Smooth muscle cell (in vitro differentiated cells): ENCODE data around the gene USP37. TPM values are rescaled to one million over a fixed set of nuclear protein-coding genes. Genes with fewer than 3 reads are reported as not detected.
"Not testable (repeated sequence)": the region's sequence is repeated elsewhere in the genome, so short reads cannot be mapped to it uniquely, and the experiment has no call there.

ENCODE experiments used
- DNase-seq: peaks from one replicate; lab custom pipeline; 2025; ENCODE audit not compliant: unreplicated experiment; lab: John Stamatoyannopoulos, UW
- H2AFZ ChIP-seq: fragments of 200-600 bp; sonication (generic); 2 replicates; pipeline ENCODE4 v1.6.0; 2016; ENCODE audit warnings: antibody characterized with exemption, low read depth, mild to moderate bottlenecking
- H3F3A ChIP-seq: fragments of 200-600 bp; sonication (generic); 2 replicates; pipeline ENCODE4 v1.6.0; 2017; ENCODE audit warnings: antibody characterized with exemption, low read depth
- H3K27ac ChIP-seq: fragments of 200-600 bp; sonication (generic); 2 replicates; pipeline ENCODE4 v1.5.1; 2016; ENCODE audit warnings: low read depth, mild to moderate bottlenecking
- H3K27me3 ChIP-seq: fragments of 200-600 bp; sonication (generic); 2 replicates; pipeline ENCODE4 v1.6.1; 2016; ENCODE audit warnings: low read depth, mild to moderate bottlenecking
- H3K36me3 ChIP-seq: fragments of 200-600 bp; sonication (generic); 2 replicates; pipeline ENCODE4 v1.5.1; 2016; ENCODE audit warnings: low read depth
- H3K4me1 ChIP-seq: fragments of 200-600 bp; sonication (generic); 2 replicates; pipeline ENCODE4 v1.5.1; 2016; ENCODE audit warnings: low read depth
- H3K4me2 ChIP-seq: fragments of 200-600 bp; sonication (generic); 2 replicates; pipeline ENCODE4 v1.6.0; 2016; ENCODE audit warnings: mild to moderate bottlenecking
- H3K4me3 ChIP-seq: fragments of 200-600 bp; sonication (generic); 2 replicates; pipeline ENCODE4 v1.5.1; 2016; ENCODE audit warnings: mild to moderate bottlenecking
- H3K79me2 ChIP-seq: fragments of 200-600 bp; sonication (generic); 2 replicates; pipeline ENCODE4 v1.6.0; 2016; ENCODE audit warnings: low read depth, mild to moderate bottlenecking
- H3K9ac ChIP-seq: fragments of 200-600 bp; sonication (generic); 2 replicates; pipeline ENCODE4 v1.6.0; 2016; ENCODE audit warnings: low read depth
- H3K9me3 ChIP-seq: fragments of 200-600 bp; sonication (generic); replicated peaks from 2 replicates; pipeline ENCODE4 v1.5.1; 2016; ENCODE audit warnings: low read depth
- H4K20me1 ChIP-seq: fragments of 200-600 bp; sonication (generic); 2 replicates; pipeline ENCODE4 v1.6.0; 2016; ENCODE audit warnings: low read depth
- CTCF ChIP-seq: fragments of 200-600 bp; sonication (generic); IDR thresholded peaks from 2 replicates; pipeline ENCODE4 v1.5.1; 2017; ENCODE audit warnings: borderline replicate concordance, mild to moderate bottlenecking, antibody characterized with exemption; ENCODE audit not compliant: insufficient read depth, poor library complexity, severe bottlenecking
- WGBS: methylation state at CpG from one replicate; pipeline ENCODE4 v1.1.7; 2016; ENCODE audit warnings: low lambda C conversion rate; 5-methylcytosine and 5-hydroxymethylcytosine counted together
- polyA plus RNA-seq: library from polyadenylated mRNA; unstranded; fragments of >200 nt; fragmentation: Nextera tagmentation; extraction: Ambion mirVana; gene quantifications from 2 replicates; pipeline ENCODE4 v1.2.1, GENCODE V29; 2016
- total RNA-seq: library from RNA; depleted of rRNA; stranded (reverse); fragments of >200 nt; gene quantifications from 2 replicates; pipeline ENCODE4 v1.2.3, GENCODE V29; 2014

USP37 gene
- total and polyA plus RNA-seq, 2 experiments from 2014 or later = 3.6 to 10.8 TPM

DNA sequence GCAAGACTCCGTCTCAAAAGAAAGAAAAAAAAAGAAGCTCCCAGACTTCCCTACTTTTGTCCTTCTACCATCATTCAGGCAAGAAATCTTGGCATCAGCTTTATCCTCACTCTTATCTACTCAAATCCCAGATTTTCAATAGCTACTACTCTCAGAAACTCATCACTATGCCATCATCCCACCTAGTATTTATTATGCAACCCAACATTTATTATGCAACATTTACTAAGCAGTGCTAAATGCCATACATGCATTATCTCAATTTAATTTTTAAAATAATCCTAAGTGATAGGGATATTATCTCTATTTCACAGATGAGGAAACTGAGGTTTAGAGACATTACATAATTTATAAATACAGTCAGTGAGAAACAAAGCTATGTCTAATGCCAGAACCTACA lies 4.1 kb downstream of the USP37 start:
- no peak overlapping the region for H3K9ac ChIP-seq
- peaks cover 18% of the 10 kb centered on the region for H3K36me3 ChIP-seq
- peaks cover 9% of the 10 kb centered on the region for H3K4me1 ChIP-seq
- DNase-seq = no peak
- H2AFZ ChIP-seq = no peak overlapping the region
- H3K79me2 ChIP-seq = peaks cover 65% of the 10 kb centered on the region
- H3F3A ChIP-seq = no peaks in the 10 kb centered on the region
- H3K4me2 ChIP-seq = no peak overlapping the region
- H4K20me1 ChIP-seq = peaks cover 7% of the 10 kb centered on the region
- no peak for TF ChIP-seq CTCF
- H3K27ac ChIP-seq = no peak overlapping the region
- H3K4me3 ChIP-seq = no peak overlapping the region
- WGBS = 100% methylated on average over 1 of the region's 1 CpG
- no peaks in the 10 kb centered on the region for H3K9me3 ChIP-seq
- no peaks in the 10 kb centered on the region for H3K27me3 ChIP-seq

DNA sequence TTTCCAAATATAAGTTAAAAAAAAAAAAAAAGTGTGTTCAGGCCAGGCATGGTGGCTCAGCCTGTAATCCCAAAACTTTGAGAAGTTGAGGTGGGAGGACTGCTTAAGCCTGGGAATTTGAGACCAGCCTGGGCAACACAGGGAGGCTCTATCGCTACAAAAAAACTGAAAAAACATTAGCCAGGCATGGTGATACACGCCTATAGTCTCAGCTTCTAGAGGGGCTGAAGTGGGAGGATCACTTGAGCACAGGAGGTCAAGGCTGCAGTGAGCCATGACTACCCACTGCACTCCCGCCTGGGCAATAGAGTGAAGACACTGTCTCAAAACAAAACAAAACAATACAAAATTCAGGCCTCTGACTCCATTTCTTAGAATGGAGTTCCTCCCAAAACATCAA lies 9.2 kb downstream of the USP37 start:
- WGBS = 100% methylated on average over 3 of the region's 3 CpGs
- Histone ChIP-seq H3F3A (no peaks in the 10 kb centered on the region), H3K9me3 (no peaks in the 10 kb centered on the region), H3K9ac (no peak overlapping the region), H3K4me1 (no peaks in the 10 kb centered on the region), H3K36me3 (peaks cover 24% of the 10 kb centered on the region), H3K27ac (no peak overlapping the region), H4K20me1 (peaks cover 7% of the 10 kb centered on the region), H3K79me2 (peaks cover 21% of the 10 kb centered on the region), H2AFZ (no peak overlapping the region), H3K27me3 (no peaks in the 10 kb centered on the region), H3K4me2 (no peak overlapping the region), H3K4me3 (no peak overlapping the region)
- no peak for DNase-seq
- no peak for TF ChIP-seq CTCF

GRCh38 chr2:218557941-218558340 lies 10.2 kb downstream of the USP37 start:
- Histone ChIP-seq H3K4me3 (no peak overlapping the region), H3K27me3 (no peaks in the 10 kb centered on the region), H3F3A (no peaks in the 10 kb centered on the region), H3K4me2 (no peak overlapping the region), H3K27ac (no peak overlapping the region), H4K20me1 (peaks cover 7% of the 10 kb centered on the region), H3K9ac (no peak overlapping the region), H3K79me2 (peaks cover 12% of the 10 kb centered on the region), H3K9me3 (no peaks in the 10 kb centered on the region), H3K4me1 (no peaks in the 10 kb centered on the region), H3K36me3 (peaks cover 34% of the 10 kb centered on the region), H2AFZ (no peak overlapping the region)
- 98% methylated on average over 2 of the region's 2 CpGs for WGBS
- DNase-seq = no peak
- no peak for TF ChIP-seq CTCF

GRCh38 chr2:218555527-218555926 lies 12.6 kb downstream of the USP37 start:
- TF ChIP-seq CTCF = no peak
- H2AFZ ChIP-seq = no peak overlapping the region
- DNase-seq = no peak
- H3K27ac ChIP-seq = no peak overlapping the region
- no peaks in the 10 kb centered on the region for H3K9me3 ChIP-seq
- no peaks in the 10 kb centered on the region for H3F3A ChIP-seq
- no peaks in the 10 kb centered on the region for H3K27me3 ChIP-seq
- H3K9ac ChIP-seq = no peak overlapping the region
- peaks cover 35% of the 10 kb centered on the region for H3K36me3 ChIP-seq
- WGBS = 71% methylated on average over 4 of the region's 4 CpGs
- H3K4me1 ChIP-seq = no peaks in the 10 kb centered on the region
- peaks cover 3% of the 10 kb centered on the region for H4K20me1 ChIP-seq
- H3K4me2 ChIP-seq = no peak overlapping the region
- no peak overlapping the region for H3K4me3 ChIP-seq
- H3K79me2 ChIP-seq = no peaks in the 10 kb centered on the region

DNA sequence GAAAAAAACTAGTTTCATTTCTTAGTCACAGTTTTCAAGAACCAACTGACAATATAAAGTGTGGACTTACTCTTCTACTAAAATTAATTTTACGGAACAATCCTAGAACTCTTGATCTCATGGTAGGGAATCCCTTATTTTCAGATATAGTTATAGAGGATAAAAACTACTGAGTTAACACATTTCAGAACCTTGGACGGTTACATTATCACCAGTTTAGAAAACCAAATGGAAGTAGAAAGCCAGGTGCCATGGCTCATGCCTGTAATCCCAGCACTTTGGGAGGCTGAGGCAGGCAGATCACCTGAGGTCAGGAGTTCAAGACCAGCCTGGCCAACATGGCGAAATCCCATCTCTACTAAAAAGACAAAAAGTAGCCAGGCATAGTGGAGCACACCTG lies 13.9 kb downstream of the USP37 start:
- H3K27ac ChIP-seq, H3K9ac ChIP-seq, H3F3A ChIP-seq, DNase-seq, H4K20me1 ChIP-seq, H3K4me3 ChIP-seq, H2AFZ ChIP-seq, H3K4me1 ChIP-seq, H3K9me3 ChIP-seq, H3K4me2 ChIP-seq, H3K27me3 ChIP-seq, H3K79me2 ChIP-seq: not testable (repeated sequence)
- 95% methylated on average over 3 of the region's 3 CpGs for WGBS
- peaks cover 26% of the 10 kb centered on the region for H3K36me3 ChIP-seq
